GM18951 (cell line): ENCODE results near the gene ICE2.

ENCODE experiments used
- POLR2A ChIP-seq: IDR thresholded peaks from 4 replicates; pipeline ENCODE4 v1.6.1; 2011; ENCODE audit warnings: mild to moderate bottlenecking; ENCODE audit not compliant: insufficient read length, insufficient read depth; ENCODE audit errors: extremely low read depth
- in situ Hi-C: fragments of 300-500 bp; cut with MboI; formaldehyde crosslinking; loops from one replicate; pipeline ENCODE4 v1.12.0; 2022; ENCODE audit warnings: low sequenced_read_pairs, mixed read lengths, inconsistent platforms; ENCODE audit not compliant: unreplicated experiment

ICE2 gene

GRCh38 chr15:60512937-60513336 is 34.0 kb upstream of the ICE2 start:
- in situ Hi-C loops, result no loop called here
- no peak for TF ChIP-seq POLR2A

- no peak for TF ChIP-seq POLR2A
- in situ Hi-C loops, result no loop called here
Measured at GRCh38 chr15:60511351-60512031, 32.5 kb upstream of the ICE2 start.

DNA sequence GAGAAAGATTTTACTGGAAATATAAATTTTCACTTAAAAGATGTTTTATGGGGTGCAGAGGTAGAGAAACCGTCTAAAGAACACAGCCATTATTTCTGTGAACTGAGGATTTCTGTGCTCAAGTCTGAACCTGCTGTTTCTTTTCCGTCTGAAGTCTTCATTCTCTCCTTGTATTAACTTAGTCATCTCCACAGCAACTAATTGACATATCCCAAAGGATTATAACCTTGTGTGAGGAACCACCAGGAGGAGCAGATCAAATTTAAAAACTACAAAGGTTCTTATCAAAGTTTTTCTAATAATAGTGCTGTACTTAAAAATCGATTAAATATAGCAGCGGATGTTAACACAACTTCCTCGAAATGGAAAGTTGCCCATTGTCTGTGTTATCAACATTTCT is 31.1 kb upstream of the ICE2 start:
- in situ Hi-C loops, result no loop called here
- TF ChIP-seq POLR2A, result no peak

GRCh38 chr15:60509470-60509869 is 30.5 kb upstream of the ICE2 start:
- TF ChIP-seq POLR2A, result no peak
- in situ Hi-C loops, result no loop called here

- in situ Hi-C loops, result no loop called here
Measured at GRCh38 chr15:60508442-60508841, 29.5 kb upstream of the ICE2 start.

DNA sequence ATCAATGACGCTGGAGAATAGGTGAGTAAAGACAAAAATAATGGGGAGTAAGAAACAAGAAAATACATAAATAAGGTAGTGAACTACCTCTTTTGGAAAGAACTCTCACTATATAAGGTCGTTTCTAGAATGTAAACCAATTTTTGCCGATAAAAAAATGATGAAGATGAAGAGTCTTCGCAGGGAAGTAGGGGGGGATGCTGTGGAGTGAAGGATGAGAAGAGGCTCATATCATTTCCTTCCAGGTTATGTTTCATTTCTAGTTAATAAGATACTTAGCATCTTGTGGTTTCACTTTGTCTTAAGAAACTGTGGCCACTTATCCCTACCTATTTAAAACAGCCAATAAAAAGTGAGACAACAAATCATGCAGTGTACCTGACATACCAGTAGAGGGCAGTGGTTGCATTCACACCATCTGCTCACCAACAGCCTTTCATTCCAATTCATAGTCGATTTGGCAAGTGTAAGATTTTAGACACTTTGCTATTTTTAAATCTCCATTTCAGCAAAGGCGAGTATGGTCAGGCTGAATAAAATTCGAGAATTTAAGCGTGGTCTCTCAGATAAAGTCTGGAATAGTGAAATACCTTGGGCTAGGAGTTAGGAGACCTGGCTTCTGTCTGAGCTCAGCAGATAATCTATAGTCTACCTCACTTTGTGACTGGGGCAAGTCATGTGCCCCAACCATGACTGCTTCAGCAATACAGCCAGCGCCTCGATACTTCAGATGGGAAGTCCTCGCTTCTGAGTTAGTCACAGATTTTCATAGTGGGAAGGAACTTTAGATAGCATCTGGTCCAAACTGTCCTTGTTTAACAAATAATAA is 28.9 kb upstream of the ICE2 start:
- in situ Hi-C loops, result no loop called here
- TF ChIP-seq POLR2A, result no peak

More at GRCh38 chr15:60508442-60508841, 29.5 kb upstream of the ICE2 start:
- TF ChIP-seq POLR2A, result no peak

DNA sequence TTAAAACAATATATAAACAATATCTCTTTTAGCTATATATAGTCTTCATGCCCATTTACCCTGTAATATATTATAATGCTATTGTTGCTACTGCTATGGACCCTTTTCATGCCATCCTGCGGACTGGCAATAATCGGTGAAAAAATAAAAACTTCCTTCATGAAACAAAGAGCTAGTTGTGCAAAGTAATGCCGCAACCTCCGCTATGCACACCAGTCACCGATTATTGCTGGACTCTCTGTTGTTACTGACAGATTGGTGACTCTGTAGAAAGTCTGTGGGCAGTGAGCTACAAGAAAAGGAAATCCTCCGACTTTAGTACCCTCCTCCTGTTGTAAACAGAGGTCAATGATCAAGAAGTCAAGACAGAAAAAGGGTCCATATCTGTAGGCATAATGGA is 17.9 kb upstream of the ICE2 start:
- in situ Hi-C loops, result no loop called here
- no peak for TF ChIP-seq POLR2A

- no peak for TF ChIP-seq POLR2A
- in situ Hi-C loops, result no loop called here
Measured at GRCh38 chr15:60494108-60494507, 15.2 kb upstream of the ICE2 start.

GRCh38 chr15:60493166-60493565 is 14.2 kb upstream of the ICE2 start:
- TF ChIP-seq POLR2A, result no peak
- in situ Hi-C loops, result no loop called here

GRCh38 chr15:60486742-60487141 is 7.8 kb upstream of the ICE2 start:
- in situ Hi-C loops, result no loop called here
- TF ChIP-seq POLR2A, result no peak

GRCh38 chr15:60485365-60486055 is 6.6 kb upstream of the ICE2 start:
- in situ Hi-C loops, result no loop called here

DNA sequence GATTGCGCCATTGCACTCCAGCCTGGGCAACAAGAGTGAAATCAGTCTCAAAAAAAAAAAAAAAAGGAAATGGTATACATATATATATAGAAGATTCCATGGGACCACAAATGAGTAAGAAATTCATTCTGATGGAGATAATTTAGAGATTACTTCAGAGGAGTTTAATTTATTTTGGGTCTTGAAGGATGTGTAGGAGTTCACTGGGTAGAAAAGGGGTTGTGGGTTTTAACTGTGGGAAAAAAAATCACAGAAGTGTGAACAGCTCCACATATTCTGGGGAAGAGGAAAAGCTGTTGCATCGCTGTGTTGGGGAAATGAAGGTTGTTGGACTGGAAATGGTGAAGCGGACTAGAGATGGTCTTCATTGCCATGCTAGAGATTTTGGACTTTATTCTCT is 4.1 kb upstream of the ICE2 start:
- in situ Hi-C loops, result no loop called here
- no peak for TF ChIP-seq POLR2A

More at GRCh38 chr15:60485365-60486055, 6.6 kb upstream of the ICE2 start:
- no peak for TF ChIP-seq POLR2A

- TF ChIP-seq POLR2A, result no peak
- in situ Hi-C loops, result no loop called here
Measured at GRCh38 chr15:60480888-60481287, 1.9 kb upstream of the ICE2 start.
